ENCODE data around the gene MED27.
"Not testable (repeated sequence)": the region's sequence is repeated elsewhere in the genome, so short reads cannot be mapped to it uniquely, and the experiment has no call there.

Gene MED27

GRCh38 chr9:132012704-132013357, 66.8 kb downstream of the MED27 start:
- no peak for FAIRE-seq

- no peak for FAIRE-seq
Measured at GRCh38 chr9:132011896-132012295, 67.8 kb downstream of the MED27 start.

- FAIRE-seq: no peak
Measured at GRCh38 chr9:132011309-132011708, 68.4 kb downstream of the MED27 start.

GRCh38 chr9:132010201-132010600, 69.5 kb downstream of the MED27 start:
- FAIRE-seq: not testable (repeated sequence)

- no peak for FAIRE-seq
Measured at GRCh38 chr9:132008855-132009812, 70.5 kb downstream of the MED27 start.

- no peak for FAIRE-seq
Measured at GRCh38 chr9:132008184-132008803, 71.4 kb downstream of the MED27 start.

GRCh38 chr9:132007371-132008025, 72.2 kb downstream of the MED27 start:
- FAIRE-seq: no peak

- no peak for FAIRE-seq
Measured at GRCh38 chr9:132006677-132007370, 72.8 kb downstream of the MED27 start.

GRCh38 chr9:132005899-132006298, 73.8 kb downstream of the MED27 start:
- FAIRE-seq: no peak

GRCh38 chr9:132004323-132004722, 75.3 kb downstream of the MED27 start:
- no peak for FAIRE-seq

- no peak for FAIRE-seq
Measured at GRCh38 chr9:132003896-132004295, 75.8 kb downstream of the MED27 start.

GRCh38 chr9:132003319-132003704, 76.4 kb downstream of the MED27 start:
- FAIRE-seq: no peak

GRCh38 chr9:132002643-132003318, 76.9 kb downstream of the MED27 start:
- no peak for FAIRE-seq

- no peak for FAIRE-seq
Measured at GRCh38 chr9:132001567-132001966, 78.1 kb downstream of the MED27 start.

- FAIRE-seq: no peak
Measured at GRCh38 chr9:132000659-132001058, 79.0 kb downstream of the MED27 start.

- FAIRE-seq: no peak
Measured at GRCh38 chr9:131999692-132000551, 79.7 kb downstream of the MED27 start.

- no peak for FAIRE-seq
Measured at GRCh38 chr9:131997779-131998178, 81.9 kb downstream of the MED27 start.

- FAIRE-seq: no peak
Measured at GRCh38 chr9:131997076-131997475, 82.6 kb downstream of the MED27 start.

GRCh38 chr9:131995382-131995781, 84.3 kb downstream of the MED27 start:
- FAIRE-seq: no peak

GRCh38 chr9:131994364-131995125, 85.1 kb downstream of the MED27 start:
- no peak for FAIRE-seq

All from A204.1 (cell line).